K562 (cell line): ENCODE results near the gene DDX46. TPM values are rescaled to one million over a fixed set of nuclear protein-coding genes. Genes with fewer than 3 reads are reported as not detected.
A peak's percentile ranks its signal among the peaks of the same experiment; 100 is the strongest.

ENCODE experiments used
- ATAC-seq: fragments of 200-7000 bp; cut with Tn5 transposase; 3 replicates; pipeline ENCODE4 v1.9.1; 2020; ENCODE audit warnings: moderate library complexity
- BruUV-seq: library from RNA; stranded (reverse); fragments of 400-500 nt; replicated peaks from 2 replicates; lab custom pipeline; 2021; lab: Mats Ljungman, UMichigan
- CTCF ChIA-PET: fragments of 300-600 bp; formaldehyde crosslinking; extraction: SDS; loops from one replicate; lab custom pipeline; 2021; ENCODE audit warnings: low intra/inter-chr PET ratio; lab: Yijun Ruan, JAX
- POLR2A ChIA-PET: fragments of 300-600, 350-650 bp; sonication (Branson Sonifier 250); formaldehyde crosslinking; extraction: SDS; loops from one replicate; lab custom pipeline; 2021; ENCODE audit warnings: antibody characterized with exemption, inconsistent platforms; lab: Yijun Ruan, JAX
- DNase-seq, 4 experiments: peaks; one replicate each; pipeline versions ENCODE4 v3.0.0 to v3.0.0-alpha.2; 2011 to 2018; ENCODE audit warnings: low spot score in 3 of 4, mixed read lengths in 3 of 4; ENCODE audit errors: extremely low read depth in 1 of 4
- FAIRE-seq: peaks from 2 replicates; lab custom pipeline; 2011; peaks lifted over from hg19 to GRCh38; lab: Jason Lieb, UNC
- H2AFZ ChIP-seq: 2 replicates; pipeline ENCODE4 v1.6.0; 2011; ENCODE audit warnings: low read depth, low read length, control low read depth, inconsistent platforms
- H3K27ac ChIP-seq: fragments of 200-600 bp; 3 replicates; pipeline ENCODE4 v1.8.0; 2011; ENCODE audit warnings: low read depth, mild to moderate bottlenecking, control low read depth, inconsistent platforms, low read length, moderate library complexity, mixed read lengths; ENCODE audit errors: extremely low read depth
- H3K27me3 ChIP-seq, 2 experiments: fragments of 300-600 bp in 1 of 2; 2 replicates in 1 of 2; 3 replicates in 1 of 2; pipeline versions ENCODE4 v1.6.0 to v1.8.0; 2011; ENCODE audit warnings: inconsistent platforms in 2 of 2, low read length in 2 of 2, mild to moderate bottlenecking in 1 of 2, mixed read lengths in 1 of 2, moderate library complexity in 1 of 2; ENCODE audit not compliant: control insufficient read depth in 2 of 2, insufficient read depth in 2 of 2
- H3K36me3 ChIP-seq: fragments of 300-600 bp; 3 replicates; pipeline ENCODE4 v1.8.0; 2011; ENCODE audit warnings: mild to moderate bottlenecking, low read length, inconsistent platforms; ENCODE audit not compliant: control insufficient read depth, insufficient read depth
- H3K4me1 ChIP-seq, 2 experiments: fragments of 200-600 bp in 1 of 2; replicated peaks in 1 of 2; 2 replicates in 1 of 2; 3 replicates in 1 of 2; pipeline versions ENCODE4 v1.5.1 to v1.8.0; 2011; ENCODE audit warnings: inconsistent platforms in 2 of 2, low read length in 2 of 2, mild to moderate bottlenecking in 1 of 2, mixed read lengths in 1 of 2, moderate library complexity in 1 of 2; ENCODE audit not compliant: control insufficient read depth in 2 of 2, insufficient read depth in 2 of 2
- H3K4me2 ChIP-seq: 2 replicates; pipeline ENCODE4 v1.6.1; 2011; ENCODE audit warnings: low read length, control low read depth, inconsistent platforms, mixed read lengths; ENCODE audit not compliant: insufficient read depth
- H3K4me3 ChIP-seq: fragments of 200-600 bp; sonication (generic), shearing (Covaris generic); 2 replicates; pipeline ENCODE4 v1.5.1; 2016; ENCODE audit warnings: control low read depth, inconsistent platforms
- H3K79me2 ChIP-seq: fragments of 200-600 bp; 3 replicates; pipeline ENCODE4 v1.8.0; 2011; ENCODE audit warnings: low read length, inconsistent platforms; ENCODE audit not compliant: control insufficient read depth, insufficient read depth
- H3K9ac ChIP-seq, 2 experiments: 2 replicates each; pipeline versions ENCODE4 v1.6.0 to v1.6.1; 2011; ENCODE audit warnings: low read depth in 2 of 2, low read length in 2 of 2, control low read depth in 1 of 2, inconsistent platforms in 1 of 2, mild to moderate bottlenecking in 1 of 2, mixed read lengths in 1 of 2; ENCODE audit not compliant: insufficient read depth in 1 of 2
- H3K9me1 ChIP-seq: one replicate; pipeline ENCODE4 v1.6.0; 2011; ENCODE audit warnings: inconsistent platforms, mild to moderate bottlenecking, low read length, moderate library complexity; ENCODE audit not compliant: control insufficient read depth, insufficient read depth
- H3K9me3 ChIP-seq: replicated peaks from 2 replicates; pipeline ENCODE4 v1.5.1; 2011; ENCODE audit warnings: low read depth, low read length, inconsistent platforms; ENCODE audit not compliant: control insufficient read depth, insufficient read depth
- H4K20me1 ChIP-seq: replicated peaks from 2 replicates; pipeline ENCODE4 v1.6.1; 2011; ENCODE audit warnings: low read length, inconsistent platforms, mixed read lengths; ENCODE audit not compliant: control insufficient read depth, insufficient read depth
- CBX5 ChIP-seq: IDR thresholded peaks from 2 replicates; pipeline ENCODE4 v1.6.1; 2014; ENCODE audit warnings: low read depth, borderline replicate concordance
- COPS2 ChIP-seq: fragments of 450-650 bp; conservative IDR thresholded peaks from 2 replicates; pipeline ENCODE4 v1.6.1; 2016; ENCODE audit warnings: mild to moderate bottlenecking, moderate library complexity
- ELF2 ChIP-seq: fragments of 250-450 bp; sonication (Bioruptor Pico); IDR thresholded peaks from 2 replicates; pipeline ENCODE4 v1.5.0; 2021; ENCODE audit warnings: mild to moderate bottlenecking
- FOXP4 ChIP-seq: sonication (generic); formaldehyde crosslinking; IDR thresholded peaks from 2 replicates; pipeline ENCODE4 v1.8.0; 2022; ENCODE audit warnings: mild to moderate bottlenecking, missing genetic modification reagents, borderline replicate concordance
- MNT ChIP-seq, 2 experiments: fragments of 450-650 bp; conservative IDR thresholded peaks; 2 replicates each; pipeline ENCODE4 v1.6.1; 2017; ENCODE audit warnings: mild to moderate bottlenecking in 2 of 2, moderate library complexity in 2 of 2
- MTA3 ChIP-seq: fragments of 450-650 bp; formaldehyde crosslinking; IDR thresholded peaks from 2 replicates; pipeline ENCODE4 v1.6.1; 2017; ENCODE audit warnings: mild to moderate bottlenecking, borderline replicate concordance
- PML ChIP-seq: IDR thresholded peaks from 2 replicates; pipeline ENCODE4 v1.6.1; 2012; ENCODE audit warnings: low read length, inconsistent platforms
- SRSF7 ChIP-seq: fragments of 200-400 bp; formaldehyde crosslinking; optimal IDR thresholded peaks from 2 replicates; pipeline ENCODE3; 2017; ENCODE audit warnings: mild to moderate bottlenecking, low read depth, low read length
- TEAD1 ChIP-seq, 2 experiments: fragments of 450-650 bp in 1 of 2; sonication (generic) in 1 of 2; formaldehyde crosslinking; IDR thresholded peaks; 2 replicates each; pipeline versions ENCODE4 v1.4.0 to v1.8.0; 2020 to 2022; ENCODE audit warnings: mild to moderate bottlenecking in 2 of 2, missing genetic modification reagents in 1 of 2
- ZFP91 ChIP-seq: sonication (generic); formaldehyde crosslinking; IDR thresholded peaks from 2 replicates; pipeline ENCODE4 v1.8.0; 2022; ENCODE audit warnings: mild to moderate bottlenecking, missing genetic modification reagents
- ZKSCAN1 ChIP-seq: fragments of 150-350 bp; IDR thresholded peaks from 2 replicates; pipeline ENCODE4 v1.6.1; 2016; ENCODE audit warnings: low read depth, low read length
- ZNF280B ChIP-seq: fragments of 250-450 bp; sonication (Bioruptor Pico); IDR thresholded peaks from 2 replicates; pipeline ENCODE4 v1.5.1; 2021; ENCODE audit warnings: mild to moderate bottlenecking
- WGBS: fragments of 100-300 bp; shearing (Covaris generic); methylation state at CpG from one replicate; pipeline ENCODE4 v1.1.6; 2016; ENCODE audit warnings: low coverage, mixed read lengths; ENCODE audit not compliant: insufficient coverage; ENCODE audit errors: missing lambda C conversion rate; 5-methylcytosine and 5-hydroxymethylcytosine counted together
- in situ Hi-C: fragments of 300-500 bp; cut with MboI; formaldehyde crosslinking; loops from 4 replicates; pipeline ENCODE4 v1.15.0; 2018; ENCODE audit warnings: inconsistent platforms, mixed read lengths
- intact Hi-C: fragments of 100-400 bp; cut with micrococcal nuclease; formaldehyde crosslinking; loops from 2 replicates; pipeline ENCODE4 v1.14.2; 2022
- polyA plus RNA-seq, 8 experiments: library from polyadenylated mRNA; depleted of rRNA in 4 of 8; stranded (reverse) in 5 of 8; unstranded in 3 of 8; fragments of >200 nt; fragmentation: Nextera tagmentation in 2 of 8; fragmentation: Illumina TruSeq in 1 of 8; extraction: Ambion mirVana in 2 of 8; extraction: Trizol in 1 of 8; gene quantifications; 2 replicates each; pipeline versions ENCODE4 v1.2.1 to v1.2.3, GENCODE V29; 2011 to 2014; ENCODE audit warnings: inconsistent platforms in 1 of 8, missing spikeins in 1 of 8
- total RNA-seq, 7 experiments: library from RNA; depleted of rRNA in 6 of 7; stranded (reverse); fragments of >200 nt in 6 of 7; fragmentation: Illumina TruSeq in 2 of 7; extraction: Trizol in 2 of 7; gene quantifications; 2 replicates each; pipeline versions ENCODE4 v1.2.1 to v1.2.3, GENCODE V29; 2011 to 2021; ENCODE audit warnings: low replicate concordance in 1 of 7

Gene DDX46
- total and polyA plus RNA-seq, 9 of the 15 experiments (the other 6 are each of a cell fraction or from before 2014, with no cell fraction given) = 26.2 to 99.0 (median 76.4) TPM

DNA sequence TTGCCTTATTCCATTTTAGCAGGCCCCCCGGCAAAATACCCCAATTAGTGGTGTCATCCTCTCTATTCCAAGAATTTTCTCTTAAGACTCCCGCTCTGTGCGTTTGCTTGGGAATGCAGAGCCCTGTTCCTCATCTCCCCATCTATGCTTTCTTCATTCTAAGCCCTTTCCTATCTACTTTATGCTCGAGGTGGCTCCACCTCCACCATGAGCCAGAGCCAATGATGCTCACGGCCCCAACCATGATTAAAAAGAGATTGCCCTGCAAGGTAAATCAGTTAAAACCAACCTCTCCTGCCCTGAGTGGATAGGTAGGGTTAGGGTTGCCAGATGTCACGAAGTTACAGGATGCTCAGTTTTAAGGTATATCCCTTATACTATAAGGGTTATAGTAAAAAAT is 114.9 kb downstream of the DDX46 start (continued):
- TF ChIP-seq ZFP91 (CRISPR knock-in tag) = no peak

DNA sequence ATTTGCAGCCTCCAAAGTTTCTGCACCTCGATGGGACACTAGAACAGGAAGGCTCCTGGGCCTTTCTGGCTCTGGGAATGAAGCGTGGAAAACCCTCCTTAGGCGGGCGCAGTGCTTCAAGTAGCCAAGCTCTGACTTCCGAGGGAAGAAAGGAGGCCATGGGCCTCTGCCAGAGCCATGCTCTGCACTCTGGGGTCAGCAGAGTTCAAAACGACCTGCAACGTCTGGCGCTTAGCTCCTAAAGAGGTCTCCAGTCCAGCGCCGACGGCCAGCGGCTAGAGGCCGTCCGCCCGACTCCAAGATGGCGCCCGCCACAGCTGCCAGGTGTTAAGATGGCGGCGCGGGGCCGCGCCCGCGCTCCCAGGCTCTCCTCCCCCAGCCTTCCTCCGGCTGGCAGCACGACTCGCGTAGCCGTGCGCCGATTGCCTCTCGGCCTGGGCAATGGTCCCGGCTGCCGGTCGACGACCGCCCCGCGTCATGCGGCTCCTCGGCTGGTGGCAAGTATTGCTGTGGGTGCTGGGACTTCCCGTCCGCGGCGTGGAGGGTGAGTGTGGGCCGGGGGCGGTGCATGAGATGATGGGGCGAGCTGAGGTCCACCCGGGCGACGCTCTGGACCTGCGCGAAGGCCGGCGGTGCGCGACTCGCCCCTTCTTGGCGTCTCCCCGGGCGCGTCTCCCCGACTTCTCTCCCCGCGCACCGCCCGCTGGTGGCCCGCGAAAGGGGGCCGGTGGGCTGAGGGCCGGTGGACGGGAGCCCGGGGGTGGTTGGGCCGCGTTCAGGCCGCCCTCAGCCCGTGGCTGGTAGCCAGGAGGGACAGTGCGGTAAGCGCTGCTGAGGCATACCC is 115.6 kb downstream of the DDX46 start, which contains the start of gene TXNDC15:
Gene TXNDC15, plus strand, starts transcription at position 385 of the 844 bp plus-strand sequence. Its CDS starts 57 bp downstream, at position 442.
- Histone ChIP-seq H3K4me2 (peak within 1 kb of the TSS; percentile 93), H3K4me1 (peaks cover 18 to 20% of the 10 kb centered on the region in 2 experiments; a peak in 4 of 5 replicates), H3K27ac (peak within 1 kb of the TSS; percentile 89), H3K4me3 (peak within 1 kb of the TSS; percentile 62), H3K9ac (peak within 1 kb of the TSS; percentile 88 to 96), H3K9me1 (no peaks in the 10 kb centered on the region), H3K36me3 (no peaks in the 10 kb centered on the region), H2AFZ (peak within 1 kb of the TSS; percentile 100), H3K27me3 (no peaks in the 10 kb centered on the region), H3K79me2 (peaks cover 6% of the 10 kb centered on the region; the same call in 2 of the 3 replicates), H4K20me1 (no peaks in the 10 kb centered on the region), H3K9me3 (no peaks in the 10 kb centered on the region)
- DNase-seq = peak; percentile 78 to 88 (median 82)
- POLR2A ChIA-PET = interaction anchor here (0.8 to 3.9 kb wide), 10 partner anchors 9 to 117 kb away, joined by 3 to 22 read pairs (median 5); partner anchors contain the start of genes C5orf24 and PCBD2
- peak; percentile 96 for ATAC-seq
- BruUV-seq = no TSS peak
- in situ Hi-C loops (no loop called here), intact Hi-C loops (loop anchor here (1.0 kb wide), 1 partner anchor 30 kb away; no protein-coding TSS in a partner anchor)
- peak; percentile 35 for FAIRE-seq
- 16% methylated on average over 73 of the region's 79 CpGs for WGBS
- CTCF ChIA-PET = no interaction called here
- peak; percentile 78; the same call in 1 of the 2 replicates for TF ChIP-seq MTA3
- no peak for TF ChIP-seq SRSF7
- TF ChIP-seq ZKSCAN1 = no peak
- TF ChIP-seq MNT (conservative IDR thresholded peaks at IDR 0.05) = peak in 1 of 2 experiments; percentile 66; a peak in 2 of 4 replicates
- TF ChIP-seq PML = peak; percentile 67; the same call in 1 of the 2 replicates
- peak in 1 of 2 experiments; percentile 26; a peak in 1 of 4 replicates for TF ChIP-seq TEAD1 (CRISPR knock-in tag; IDR thresholded peaks at IDR 0.05)
- no peak for TF ChIP-seq FOXP4 (CRISPR knock-in tag)
- TF ChIP-seq ZNF280B (CRISPR knock-in tag) = no peak
- TF ChIP-seq CBX5 = no peak
- TF ChIP-seq COPS2 = no peak
- TF ChIP-seq ELF2 (CRISPR knock-in tag) = 0 out of 2 replicates have a peak, but pooled peaks have one; percentile 55
